ENCODE results near the gene CEACAM3. TPM values are rescaled to one million over a fixed set of nuclear protein-coding genes. Genes with fewer than 3 reads are reported as not detected.

CEACAM3 gene
- total and polyA plus RNA-seq, 8 donors = 0.13 to 0.31 TPM; not detected in 6

DNA sequence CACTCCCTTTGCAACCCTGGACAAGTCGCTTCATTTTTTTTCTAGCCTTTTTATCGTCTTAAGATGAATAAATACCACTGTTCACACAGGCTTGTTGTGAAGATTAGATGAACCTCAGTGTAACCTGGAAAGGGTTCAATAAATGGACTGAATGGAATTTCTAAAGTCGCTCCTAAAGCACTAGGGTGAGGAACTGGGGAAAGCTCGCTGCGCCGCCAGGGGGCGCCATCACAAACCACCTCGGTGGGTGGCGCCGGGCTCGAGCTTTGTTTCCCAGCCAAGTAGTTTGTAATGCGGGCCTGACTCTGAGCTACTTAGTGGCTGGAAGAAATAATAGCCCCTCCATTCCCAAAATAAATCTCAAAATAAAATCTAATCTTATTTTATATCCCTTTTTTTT lies 43.2 kb upstream of the CEACAM3 start:
- H3K27me3 ChIP-seq = peaks cover 0 to 42% (median 0%) of the 10 kb centered on the region in 3 donors
- H3K36me3 ChIP-seq = no peaks in the 10 kb centered on the region
- peaks cover 5 to 36% (median 24%) of the 10 kb centered on the region in 4 donors for H3K4me1 ChIP-seq
- H3K9me3 ChIP-seq = no peaks in the 10 kb centered on the region
- 5 to 9% (median 6%) methylated on average over 12 of the region's 12 CpGs for WGBS, 5 donors
- peak overlapping the region in 2 of 5 donors; percentile 14 to 88 for H3K27ac ChIP-seq
- DNase-seq = peak; percentile 61 to 78
- intact Hi-C loops (cut with DNase I; ENCODE audit: low total_unique reads) = no loop called here
- no peak overlapping the region for H3K4me3 ChIP-seq
- TF ChIP-seq POLR2AphosphoS5 (IDR thresholded peaks at IDR 0.05) (no peak), EP300 (IDR thresholded peaks at IDR 0.05) (no peak)
- TF ChIP-seq, protein P1, sequence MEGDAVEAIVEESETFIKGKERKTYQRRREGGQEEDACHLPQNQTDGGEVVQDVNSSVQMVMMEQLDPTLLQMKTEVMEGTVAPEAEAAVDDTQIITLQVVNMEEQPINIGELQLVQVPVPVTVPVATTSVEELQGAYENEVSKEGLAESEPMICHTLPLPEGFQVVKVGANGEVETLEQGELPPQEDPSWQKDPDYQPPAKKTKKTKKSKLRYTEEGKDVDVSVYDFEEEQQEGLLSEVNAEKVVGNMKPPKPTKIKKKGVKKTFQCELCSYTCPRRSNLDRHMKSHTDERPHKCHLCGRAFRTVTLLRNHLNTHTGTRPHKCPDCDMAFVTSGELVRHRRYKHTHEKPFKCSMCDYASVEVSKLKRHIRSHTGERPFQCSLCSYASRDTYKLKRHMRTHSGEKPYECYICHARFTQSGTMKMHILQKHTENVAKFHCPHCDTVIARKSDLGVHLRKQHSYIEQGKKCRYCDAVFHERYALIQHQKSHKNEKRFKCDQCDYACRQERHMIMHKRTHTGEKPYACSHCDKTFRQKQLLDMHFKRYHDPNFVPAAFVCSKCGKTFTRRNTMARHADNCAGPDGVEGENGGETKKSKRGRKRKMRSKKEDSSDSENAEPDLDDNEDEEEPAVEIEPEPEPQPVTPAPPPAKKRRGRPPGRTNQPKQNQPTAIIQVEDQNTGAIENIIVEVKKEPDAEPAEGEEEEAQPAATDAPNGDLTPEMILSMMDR (IDR thresholded peaks at IDR 0.05) = peak in 4 of 7 experiments; percentile 44 to 74 (median 58)

DNA sequence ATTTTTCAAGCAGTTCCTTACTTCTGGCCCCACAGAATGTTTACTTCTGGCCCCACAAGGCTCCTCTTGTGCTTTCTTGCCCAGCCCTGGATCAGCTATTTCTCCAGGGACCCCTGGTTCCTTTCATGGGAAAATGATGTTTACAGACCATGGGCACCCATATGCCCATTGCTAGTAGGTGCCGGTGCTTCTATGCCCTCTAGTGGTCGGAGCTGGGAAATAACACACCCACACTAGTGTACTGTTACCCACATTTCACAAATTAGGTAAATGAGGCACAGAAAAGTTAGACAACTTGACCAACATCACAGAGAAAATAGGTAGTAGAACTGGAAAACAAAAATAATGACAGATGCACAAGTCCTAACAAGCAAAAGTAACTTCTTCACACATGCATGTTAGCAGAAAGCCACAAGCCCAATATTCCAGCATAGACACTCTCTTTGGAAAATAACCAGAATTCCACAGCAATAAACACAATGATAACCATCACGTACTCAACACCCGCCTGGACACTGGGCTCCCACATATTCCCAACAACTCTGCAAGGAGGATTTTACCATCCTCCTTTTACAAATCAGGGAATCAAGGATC lies 42.4 kb upstream of the CEACAM3 start:
- Histone ChIP-seq H3K4me1 (peaks cover 5 to 32% (median 22%) of the 10 kb centered on the region in 4 donors), H3K27ac (peak overlapping the region in 1 of 5 donors; percentile 88), H3K27me3 (peaks cover 0 to 33% (median 0%) of the 10 kb centered on the region in 3 donors), H3K4me3 (no peak overlapping the region), H3K36me3 (no peaks in the 10 kb centered on the region), H3K9me3 (no peaks in the 10 kb centered on the region)
- DNase-seq = peak; percentile 65 to 75
- intact Hi-C loops (cut with DNase I; ENCODE audit: low total_unique reads) = no loop called here
- WGBS, 5 donors = 6 to 18% (median 11%) methylated on average over 4 of the region's 4 CpGs
- no peak for TF ChIP-seq EP300 (IDR thresholded peaks at IDR 0.05)
- TF ChIP-seq, protein P1 (IDR thresholded peaks at IDR 0.05) = peak in 5 of 7 experiments; percentile 42 to 69 (median 58)

DNA sequence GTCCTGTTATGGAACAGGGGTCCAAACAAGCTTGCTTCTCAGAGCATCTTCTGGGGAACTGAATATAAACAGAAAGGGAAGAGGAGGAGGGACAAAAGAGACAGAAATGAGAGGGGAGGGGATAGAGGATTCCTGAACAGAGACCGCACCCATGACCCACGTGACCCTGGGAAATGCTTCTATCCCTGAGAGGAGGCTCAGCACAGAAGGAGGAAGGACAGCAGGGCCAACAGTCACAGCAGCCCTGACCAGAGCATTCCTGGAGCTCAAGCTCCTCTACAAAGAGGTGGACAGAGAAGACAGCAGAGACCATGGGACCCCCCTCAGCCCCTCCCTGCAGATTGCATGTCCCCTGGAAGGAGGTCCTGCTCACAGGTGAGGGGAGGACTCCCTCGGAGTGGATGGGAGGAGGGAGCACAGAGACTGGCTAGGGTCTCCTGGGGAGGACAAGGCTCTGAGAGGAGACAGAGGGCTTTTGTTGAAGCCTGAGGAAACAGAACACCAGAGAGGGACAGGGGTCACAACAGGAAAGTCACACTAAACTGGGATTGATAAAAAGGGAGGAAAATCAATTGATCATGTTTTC lies 41.0 kb upstream of the CEACAM3 start, which contains the start of gene CEACAM6:
Gene CEACAM6, plus strand, starts transcription at position 203 of the 586 bp plus-strand sequence. Its CDS starts 109 bp downstream, at position 312.
- no peaks in the 10 kb centered on the region for H3K36me3 ChIP-seq
- H3K4me1 ChIP-seq = peaks cover 5 to 32% (median 21%) of the 10 kb centered on the region in 4 donors
- no peaks in the 10 kb centered on the region for H3K9me3 ChIP-seq
- no peak within 1 kb of the TSS for H3K4me3 ChIP-seq
- intact Hi-C loops (cut with DNase I; ENCODE audit: low total_unique reads) = no loop called here
- TF ChIP-seq POLR2AphosphoS5 (IDR thresholded peaks at IDR 0.05) (no peak), EP300 (IDR thresholded peaks at IDR 0.05) (no peak), POLR2A (IDR thresholded peaks at IDR 0.05) (no peak)
- TF ChIP-seq, protein P1 (IDR thresholded peaks at IDR 0.05) = no peak
- no peak for DNase-seq
- no peak within 1 kb of the TSS for H3K27ac ChIP-seq
- 38 to 49% (median 40%) methylated on average over 3 of the region's 3 CpGs for WGBS, 5 donors
- H3K27me3 ChIP-seq = peaks cover 0 to 37% (median 0%) of the 10 kb centered on the region in 3 donors

DNA sequence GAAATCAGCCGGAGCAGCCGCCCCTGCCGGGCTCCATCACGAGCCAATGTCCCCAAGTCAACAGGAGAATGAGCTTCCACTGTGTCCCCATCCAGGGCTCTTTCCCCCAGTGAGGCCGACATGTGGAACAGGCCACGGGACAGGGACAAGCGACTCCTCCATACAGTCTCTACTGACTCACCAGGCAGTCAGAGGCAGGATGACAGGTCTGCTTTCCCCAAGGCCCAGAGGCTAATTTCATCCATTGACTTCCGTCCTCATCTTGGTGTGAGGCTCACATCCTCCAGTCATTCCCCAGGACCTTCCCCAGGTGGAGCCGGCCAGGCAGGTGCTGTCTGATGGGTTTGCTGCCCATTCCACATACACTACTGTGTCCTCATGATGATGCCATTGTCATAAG lies 37.5 kb upstream of the CEACAM3 start:
- Histone ChIP-seq H3K9me3 (no peaks in the 10 kb centered on the region), H3K27ac (no peak overlapping the region), H3K4me3 (no peak overlapping the region), H3K4me1 (peaks cover 0 to 2% (median under 1%) of the 10 kb centered on the region in 4 donors), H3K27me3 (peaks cover 0 to 44% (median 0%) of the 10 kb centered on the region in 3 donors), H3K36me3 (no peaks in the 10 kb centered on the region)
- 75 to 86% (median 83%) methylated on average over 8 to 9 of the region's 9 CpGs for WGBS, 5 donors
- no peak for TF ChIP-seq EP300 (IDR thresholded peaks at IDR 0.05)
- no peak for TF ChIP-seq POLR2AphosphoS5 (IDR thresholded peaks at IDR 0.05)
- no peak for TF ChIP-seq POLR2A (IDR thresholded peaks at IDR 0.05)
- TF ChIP-seq, protein P1 (IDR thresholded peaks at IDR 0.05) = no peak
- no peak for DNase-seq
- intact Hi-C loops (cut with DNase I; ENCODE audit: low total_unique reads) = no loop called here

Data from stomach (tissue), 9 donors.